K562 (cell line): Measurements from ENCODE around the gene KCNIP2. TPM values are rescaled to one million over a fixed set of nuclear protein-coding genes. Genes with fewer than 3 reads are reported as not detected.

Experiments used
- ATAC-seq: fragments of 200-7000 bp; cut with Tn5 transposase; 3 replicates; pipeline ENCODE4 v1.9.1; 2020; ENCODE audit warnings: moderate library complexity
- BruUV-seq: library from RNA; stranded (reverse); fragments of 400-500 nt; replicated peaks from 2 replicates; lab custom pipeline; 2021; lab: Mats Ljungman, UMichigan
- CTCF ChIA-PET: fragments of 300-600 bp; formaldehyde crosslinking; extraction: SDS; loops from one replicate; lab custom pipeline; 2021; ENCODE audit warnings: low intra/inter-chr PET ratio; lab: Yijun Ruan, JAX
- POLR2A ChIA-PET: fragments of 300-600, 350-650 bp; sonication (Branson Sonifier 250); formaldehyde crosslinking; extraction: SDS; loops from one replicate; lab custom pipeline; 2021; ENCODE audit warnings: antibody characterized with exemption, inconsistent platforms; lab: Yijun Ruan, JAX
- DNase-seq, 4 experiments: peaks; one replicate each; pipeline versions ENCODE4 v3.0.0 to v3.0.0-alpha.2; 2011 to 2018; ENCODE audit warnings: low spot score in 3 of 4, mixed read lengths in 3 of 4; ENCODE audit errors: extremely low read depth in 1 of 4
- FAIRE-seq: peaks from 2 replicates; lab custom pipeline; 2011; peaks lifted over from hg19 to GRCh38; lab: Jason Lieb, UNC
- H2AFZ ChIP-seq: 2 replicates; pipeline ENCODE4 v1.6.0; 2011; ENCODE audit warnings: low read depth, low read length, control low read depth, inconsistent platforms
- H3K27ac ChIP-seq: fragments of 200-600 bp; 3 replicates; pipeline ENCODE4 v1.8.0; 2011; ENCODE audit warnings: low read depth, mild to moderate bottlenecking, control low read depth, inconsistent platforms, low read length, moderate library complexity, mixed read lengths; ENCODE audit errors: extremely low read depth
- H3K27me3 ChIP-seq, 2 experiments: fragments of 300-600 bp in 1 of 2; 2 replicates in 1 of 2; 3 replicates in 1 of 2; pipeline versions ENCODE4 v1.6.0 to v1.8.0; 2011; ENCODE audit warnings: inconsistent platforms in 2 of 2, low read length in 2 of 2, mild to moderate bottlenecking in 1 of 2, mixed read lengths in 1 of 2, moderate library complexity in 1 of 2; ENCODE audit not compliant: control insufficient read depth in 2 of 2, insufficient read depth in 2 of 2
- H3K36me3 ChIP-seq: fragments of 300-600 bp; 3 replicates; pipeline ENCODE4 v1.8.0; 2011; ENCODE audit warnings: mild to moderate bottlenecking, low read length, inconsistent platforms; ENCODE audit not compliant: control insufficient read depth, insufficient read depth
- H3K4me1 ChIP-seq, 2 experiments: fragments of 200-600 bp in 1 of 2; replicated peaks in 1 of 2; 2 replicates in 1 of 2; 3 replicates in 1 of 2; pipeline versions ENCODE4 v1.5.1 to v1.8.0; 2011; ENCODE audit warnings: inconsistent platforms in 2 of 2, low read length in 2 of 2, mild to moderate bottlenecking in 1 of 2, mixed read lengths in 1 of 2, moderate library complexity in 1 of 2; ENCODE audit not compliant: control insufficient read depth in 2 of 2, insufficient read depth in 2 of 2
- H3K4me2 ChIP-seq: 2 replicates; pipeline ENCODE4 v1.6.1; 2011; ENCODE audit warnings: low read length, control low read depth, inconsistent platforms, mixed read lengths; ENCODE audit not compliant: insufficient read depth
- H3K4me3 ChIP-seq: fragments of 200-600 bp; sonication (generic), shearing (Covaris generic); 2 replicates; pipeline ENCODE4 v1.5.1; 2016; ENCODE audit warnings: control low read depth, inconsistent platforms
- H3K79me2 ChIP-seq: fragments of 200-600 bp; 3 replicates; pipeline ENCODE4 v1.8.0; 2011; ENCODE audit warnings: low read length, inconsistent platforms; ENCODE audit not compliant: control insufficient read depth, insufficient read depth
- H3K9ac ChIP-seq, 2 experiments: 2 replicates each; pipeline versions ENCODE4 v1.6.0 to v1.6.1; 2011; ENCODE audit warnings: low read depth in 2 of 2, low read length in 2 of 2, control low read depth in 1 of 2, inconsistent platforms in 1 of 2, mild to moderate bottlenecking in 1 of 2, mixed read lengths in 1 of 2; ENCODE audit not compliant: insufficient read depth in 1 of 2
- H3K9me1 ChIP-seq: one replicate; pipeline ENCODE4 v1.6.0; 2011; ENCODE audit warnings: inconsistent platforms, mild to moderate bottlenecking, low read length, moderate library complexity; ENCODE audit not compliant: control insufficient read depth, insufficient read depth
- H3K9me3 ChIP-seq: replicated peaks from 2 replicates; pipeline ENCODE4 v1.5.1; 2011; ENCODE audit warnings: low read depth, low read length, inconsistent platforms; ENCODE audit not compliant: control insufficient read depth, insufficient read depth
- H4K20me1 ChIP-seq: replicated peaks from 2 replicates; pipeline ENCODE4 v1.6.1; 2011; ENCODE audit warnings: low read length, inconsistent platforms, mixed read lengths; ENCODE audit not compliant: control insufficient read depth, insufficient read depth
- CBX2 ChIP-seq: fragments of 200-600 bp; sonication (generic); IDR thresholded peaks from one replicate; pipeline ENCODE4 v1.6.1; 2012; ENCODE audit warnings: mild to moderate bottlenecking, low read length, inconsistent platforms; ENCODE audit not compliant: insufficient read depth, poor library complexity, severe bottlenecking
- ETV6 ChIP-seq, 3 experiments: fragments of 150-350 bp in 1 of 3; sonication (generic) in 1 of 3; formaldehyde crosslinking in 1 of 3; IDR thresholded peaks; 2 replicates each; pipeline versions ENCODE4 v1.6.1 to v1.8.0; 2014 to 2022; ENCODE audit warnings: borderline replicate concordance in 2 of 3, low read depth in 2 of 3, antibody characterized with exemption in 1 of 3, low read length in 1 of 3, mild to moderate bottlenecking in 1 of 3, missing genetic modification reagents in 1 of 3
- EWSR1 ChIP-seq: fragments of 450-650 bp; IDR thresholded peaks from 2 replicates; pipeline ENCODE4 v1.6.1; 2018; ENCODE audit warnings: borderline replicate concordance, mild to moderate bottlenecking, low read depth, moderate library complexity; ENCODE audit not compliant: partially characterized antibody
- HEY1 ChIP-seq: fragments of 250-450 bp; sonication (Bioruptor Pico); IDR thresholded peaks from 2 replicates; pipeline ENCODE4 v1.5.0; 2020; ENCODE audit warnings: mild to moderate bottlenecking, moderate library complexity, borderline replicate concordance
- JUND ChIP-seq, 2 experiments: IDR thresholded peaks; 2 replicates in 1 of 2; 3 replicates in 1 of 2; pipeline ENCODE4 v1.6.1; 2011; ENCODE audit warnings: borderline replicate concordance in 2 of 2, low read depth in 2 of 2, low read length in 2 of 2, improper control_type of control experiment in 1 of 2, missing biosample characterization in 1 of 2, missing genetic modification characterization in 1 of 2, missing genetic modification reagents in 1 of 2
- RCOR1 ChIP-seq, 2 experiments: IDR thresholded peaks; 2 replicates each; pipeline ENCODE4 v1.6.1; 2012; ENCODE audit warnings: low read depth in 2 of 2, low read length in 2 of 2, borderline replicate concordance in 1 of 2, improper control_type of control experiment in 1 of 2
- TCFL5 ChIP-seq: fragments of 250-450 bp; sonication (Bioruptor Pico); conservative IDR thresholded peaks from 2 replicates; pipeline ENCODE4 v1.6.1; 2021; ENCODE audit warnings: mild to moderate bottlenecking, moderate library complexity, matching md5 sums
- TEAD2 ChIP-seq: fragments of 450-650 bp; IDR thresholded peaks from 2 replicates; pipeline ENCODE4 v1.6.1; 2016; ENCODE audit warnings: missing genetic modification characterization, control low read depth, missing compliant biosample characterization
- ZNF140 ChIP-seq: fragments of 250-450 bp; sonication (Bioruptor Pico); IDR thresholded peaks from 2 replicates; pipeline ENCODE4 v1.8.0; 2021; ENCODE audit warnings: moderate library complexity, mild to moderate bottlenecking, inconsistent platforms
- ZNF431 ChIP-seq: sonication (generic); formaldehyde crosslinking; IDR thresholded peaks from 2 replicates; pipeline ENCODE4 v1.8.0; 2022; ENCODE audit warnings: mild to moderate bottlenecking, missing genetic modification reagents
- WGBS: fragments of 100-300 bp; shearing (Covaris generic); methylation state at CpG from one replicate; pipeline ENCODE4 v1.1.6; 2016; ENCODE audit warnings: low coverage, mixed read lengths; ENCODE audit not compliant: insufficient coverage; ENCODE audit errors: missing lambda C conversion rate; 5-methylcytosine and 5-hydroxymethylcytosine counted together
- in situ Hi-C: fragments of 300-500 bp; cut with MboI; formaldehyde crosslinking; loops from 4 replicates; pipeline ENCODE4 v1.15.0; 2018; ENCODE audit warnings: inconsistent platforms, mixed read lengths
- intact Hi-C: fragments of 100-400 bp; cut with micrococcal nuclease; formaldehyde crosslinking; loops from 2 replicates; pipeline ENCODE4 v1.14.2; 2022
- polyA plus RNA-seq, 8 experiments: library from polyadenylated mRNA; depleted of rRNA in 4 of 8; stranded (reverse) in 5 of 8; unstranded in 3 of 8; fragments of >200 nt; fragmentation: Nextera tagmentation in 2 of 8; fragmentation: Illumina TruSeq in 1 of 8; extraction: Ambion mirVana in 2 of 8; extraction: Trizol in 1 of 8; gene quantifications; 2 replicates each; pipeline versions ENCODE4 v1.2.1 to v1.2.3, GENCODE V29; 2011 to 2014; ENCODE audit warnings: inconsistent platforms in 1 of 8, missing spikeins in 1 of 8
- total RNA-seq, 7 experiments: library from RNA; depleted of rRNA in 6 of 7; stranded (reverse); fragments of >200 nt in 6 of 7; fragmentation: Illumina TruSeq in 2 of 7; extraction: Trizol in 2 of 7; gene quantifications; 2 replicates each; pipeline versions ENCODE4 v1.2.1 to v1.2.3, GENCODE V29; 2011 to 2021; ENCODE audit warnings: low replicate concordance in 1 of 7
- TF ChIP-seq, protein P1 (sequence below), 2 experiments: IDR thresholded peaks; 2 replicates each; pipeline ENCODE4 v1.6.1; 2012; ENCODE audit warnings: improper control_type of control experiment in 2 of 2, low read depth in 2 of 2, low read length in 2 of 2, borderline replicate concordance in 1 of 2

The KCNIP2 gene
- total and polyA plus RNA-seq, 9 of the 15 experiments (the other 6 are each of a cell fraction or from before 2014, with no cell fraction given) = 2.5 to 7.6 (median 4.1) TPM

DNA sequence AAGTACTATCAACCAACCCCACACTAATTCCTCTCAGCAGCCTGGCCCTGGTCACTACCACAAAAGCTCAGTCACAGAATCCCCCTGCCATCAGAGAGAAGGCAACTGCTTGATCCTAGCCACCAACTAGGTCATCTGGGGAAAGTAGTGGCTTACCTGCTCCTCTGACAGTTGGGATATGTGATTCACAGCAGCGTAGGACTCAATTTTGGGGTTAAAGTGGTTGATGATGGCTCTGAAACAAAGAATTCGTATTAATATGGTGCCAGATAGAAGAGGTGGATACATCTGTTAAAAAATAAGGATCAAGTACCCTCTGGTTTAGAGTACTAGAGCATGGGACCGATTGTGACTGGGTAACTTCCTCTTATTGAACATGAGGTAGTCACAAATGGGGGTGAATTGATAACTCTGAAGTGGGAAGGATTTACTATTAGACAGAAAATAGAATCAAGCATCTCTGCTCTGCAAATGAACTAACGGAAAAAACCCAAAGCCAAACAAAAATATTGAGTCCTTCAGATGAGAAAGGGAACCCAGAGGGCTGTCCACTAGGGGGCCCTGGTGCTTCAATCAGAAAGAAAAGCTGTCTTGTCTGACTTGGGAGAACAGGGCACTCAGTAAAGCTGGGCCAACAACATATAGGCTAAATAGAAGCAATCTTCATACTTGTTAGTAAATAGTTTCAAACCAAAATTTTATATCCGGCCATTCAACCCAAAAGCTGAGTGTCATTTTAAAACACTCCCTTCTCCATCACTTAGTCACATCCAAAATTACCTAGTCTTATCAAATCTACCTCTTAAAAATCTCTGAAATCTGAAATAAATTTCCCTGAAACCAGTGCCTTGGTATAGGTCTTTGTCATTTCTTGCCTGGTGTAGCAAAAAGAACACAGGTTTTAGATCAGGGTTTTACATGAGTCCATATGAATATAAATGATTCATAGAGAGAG is 45.9 kb upstream of the KCNIP2 start:
- Histone ChIP-seq H4K20me1 (no peaks in the 10 kb centered on the region), H3K36me3 (no peaks in the 10 kb centered on the region), H3K4me1 (no peaks in the 10 kb centered on the region), H2AFZ (no peak overlapping the region), H3K9me3 (no peaks in the 10 kb centered on the region), H3K27ac (no peak overlapping the region), H3K4me3 (no peak overlapping the region), H3K79me2 (no peaks in the 10 kb centered on the region), H3K27me3 (no peaks in the 10 kb centered on the region), H3K9me1 (no peaks in the 10 kb centered on the region), H3K9ac (no peak overlapping the region), H3K4me2 (no peak overlapping the region)
- BruUV-seq = no TSS peak
- ChIA-PET CTCF (no interaction called here), POLR2A (no interaction called here)
- no CpG with 5 or more reads among the region's 5 CpGs for WGBS
- no peak for TF ChIP-seq RCOR1 (IDR thresholded peaks at IDR 0.05; ENCODE audit: borderline replicate concordance in 1 of 2, low read depth in 2 of 2, low read length in 2 of 2)
- TF ChIP-seq TCFL5 = no peak
- TF ChIP-seq, protein P1, sequence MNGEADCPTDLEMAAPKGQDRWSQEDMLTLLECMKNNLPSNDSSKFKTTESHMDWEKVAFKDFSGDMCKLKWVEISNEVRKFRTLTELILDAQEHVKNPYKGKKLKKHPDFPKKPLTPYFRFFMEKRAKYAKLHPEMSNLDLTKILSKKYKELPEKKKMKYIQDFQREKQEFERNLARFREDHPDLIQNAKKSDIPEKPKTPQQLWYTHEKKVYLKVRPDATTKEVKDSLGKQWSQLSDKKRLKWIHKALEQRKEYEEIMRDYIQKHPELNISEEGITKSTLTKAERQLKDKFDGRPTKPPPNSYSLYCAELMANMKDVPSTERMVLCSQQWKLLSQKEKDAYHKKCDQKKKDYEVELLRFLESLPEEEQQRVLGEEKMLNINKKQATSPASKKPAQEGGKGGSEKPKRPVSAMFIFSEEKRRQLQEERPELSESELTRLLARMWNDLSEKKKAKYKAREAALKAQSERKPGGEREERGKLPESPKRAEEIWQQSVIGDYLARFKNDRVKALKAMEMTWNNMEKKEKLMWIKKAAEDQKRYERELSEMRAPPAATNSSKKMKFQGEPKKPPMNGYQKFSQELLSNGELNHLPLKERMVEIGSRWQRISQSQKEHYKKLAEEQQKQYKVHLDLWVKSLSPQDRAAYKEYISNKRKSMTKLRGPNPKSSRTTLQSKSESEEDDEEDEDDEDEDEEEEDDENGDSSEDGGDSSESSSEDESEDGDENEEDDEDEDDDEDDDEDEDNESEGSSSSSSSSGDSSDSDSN (IDR thresholded peaks at IDR 0.05; ENCODE audit: borderline replicate concordance in 1 of 2, low read depth in 2 of 2, low read length in 2 of 2) = no peak
- no peak for TF ChIP-seq JUND (IDR thresholded peaks at IDR 0.05; ENCODE audit: borderline replicate concordance, low read depth, low read length)
- no peak for TF ChIP-seq JUND (tag; IDR thresholded peaks at IDR 0.05; ENCODE audit: borderline replicate concordance, low read depth, low read length)
- no peak for TF ChIP-seq CBX2
- TF ChIP-seq HEY1 (CRISPR knock-in tag) = no peak
- TF ChIP-seq ETV6 (IDR thresholded peaks at IDR 0.05; ENCODE audit: borderline replicate concordance in 1 of 2, low read depth in 2 of 2, low read length in 1 of 2) = no peak
- TF ChIP-seq ETV6 (CRISPR knock-in tag; IDR thresholded peaks at IDR 0.05; ENCODE audit: borderline replicate concordance) = no peak
- no peak for TF ChIP-seq ZNF431 (CRISPR knock-in tag)
- TF ChIP-seq EWSR1 = no peak
- no peak for TF ChIP-seq TEAD2 (tag)
- no peak for TF ChIP-seq ZNF140 (CRISPR knock-in tag)
- FAIRE-seq (no peak), DNase-seq (no peak), ATAC-seq (no peak)
- intact Hi-C loops (no loop called here), in situ Hi-C loops (no loop called here)
